ENCODE results near the gene ROBO2.

Gene ROBO2

GRCh38 chr3:77320514-77320913 lies 280.6 kb downstream of the ROBO2 start:
- Histone ChIP-seq H3K36me3 (ENCODE audit: control insufficient read depth, insufficient read depth, low read length) (no peaks in the 10 kb centered on the region), H3K4me1 (ENCODE audit: control insufficient read depth, insufficient read depth, low read length) (peaks cover 3% of the 10 kb centered on the region), H3K4me3 (ENCODE audit: low read depth, low read length) (no peak overlapping the region), H3K9ac (ENCODE audit: low read depth, low read length) (no peak overlapping the region), H3K9me3 (ENCODE audit: control insufficient read depth, insufficient read depth, low read length) (no peaks in the 10 kb centered on the region), H3K27me3 (ENCODE audit: control insufficient read depth, insufficient read depth, low read length) (no peaks in the 10 kb centered on the region)

- H3K9ac ChIP-seq (ENCODE audit: low read depth, low read length), result no peak overlapping the region
- H3K36me3 ChIP-seq (ENCODE audit: control insufficient read depth, insufficient read depth, low read length), result no peaks in the 10 kb centered on the region
- H3K9me3 ChIP-seq (ENCODE audit: control insufficient read depth, insufficient read depth, low read length), result no peaks in the 10 kb centered on the region
- no peaks in the 10 kb centered on the region for H3K27me3 ChIP-seq (ENCODE audit: control insufficient read depth, insufficient read depth, low read length)
- no peak overlapping the region for H3K4me3 ChIP-seq (ENCODE audit: low read depth, low read length)
- H3K4me1 ChIP-seq (ENCODE audit: control insufficient read depth, insufficient read depth, low read length), result peaks cover 3% of the 10 kb centered on the region
Measured at GRCh38 chr3:77321646-77322045, 281.7 kb downstream of the ROBO2 start.

DNA sequence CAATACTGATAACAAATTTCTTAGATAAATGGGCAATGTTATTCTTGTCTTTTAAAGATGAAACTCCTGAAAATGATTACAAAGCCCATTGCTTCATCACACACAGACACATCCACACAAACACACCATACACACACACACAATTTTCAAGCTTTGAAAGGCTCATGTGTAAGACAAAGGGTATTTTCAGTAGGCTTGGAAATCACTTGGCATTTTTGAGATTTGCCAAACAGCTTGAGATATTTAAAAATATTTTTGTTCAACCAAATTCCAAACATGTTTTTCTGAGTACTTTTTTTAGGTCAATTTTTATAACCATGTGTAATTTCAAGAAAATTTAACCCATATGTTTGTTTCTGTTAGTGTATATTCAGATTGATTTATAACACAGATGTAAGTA lies 283.7 kb downstream of the ROBO2 start:
- no peak overlapping the region for H3K9ac ChIP-seq (ENCODE audit: low read depth, low read length)
- H3K4me1 ChIP-seq (ENCODE audit: control insufficient read depth, insufficient read depth, low read length), result peaks cover 3% of the 10 kb centered on the region
- no peaks in the 10 kb centered on the region for H3K27me3 ChIP-seq (ENCODE audit: control insufficient read depth, insufficient read depth, low read length)
- H3K36me3 ChIP-seq (ENCODE audit: control insufficient read depth, insufficient read depth, low read length), result no peaks in the 10 kb centered on the region
- no peaks in the 10 kb centered on the region for H3K9me3 ChIP-seq (ENCODE audit: control insufficient read depth, insufficient read depth, low read length)
- no peak overlapping the region for H3K4me3 ChIP-seq (ENCODE audit: low read depth, low read length)

DNA sequence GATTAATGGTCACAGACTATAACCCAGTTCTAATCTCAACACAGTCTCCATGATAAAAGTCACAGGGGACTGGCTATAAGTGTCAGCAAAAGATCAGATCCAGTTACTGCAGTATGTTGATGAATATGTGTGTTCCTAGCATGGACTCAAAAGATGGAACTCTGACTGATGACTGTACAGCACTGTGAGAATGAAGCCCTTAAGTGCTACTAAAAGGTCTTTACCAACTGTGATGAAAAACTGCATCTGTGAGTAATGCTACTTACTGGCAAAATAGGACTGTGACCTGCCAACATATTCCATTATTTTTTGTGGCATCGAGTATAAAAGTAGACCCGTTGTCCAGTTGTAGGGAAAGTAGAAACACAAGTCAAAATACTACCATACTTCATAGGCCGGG lies 284.2 kb downstream of the ROBO2 start:
- Histone ChIP-seq H3K9me3 (ENCODE audit: control insufficient read depth, insufficient read depth, low read length) (no peaks in the 10 kb centered on the region), H3K4me3 (ENCODE audit: low read depth, low read length) (no peak overlapping the region), H3K9ac (ENCODE audit: low read depth, low read length) (no peak overlapping the region), H3K27me3 (ENCODE audit: control insufficient read depth, insufficient read depth, low read length) (no peaks in the 10 kb centered on the region), H3K36me3 (ENCODE audit: control insufficient read depth, insufficient read depth, low read length) (no peaks in the 10 kb centered on the region), H3K4me1 (ENCODE audit: control insufficient read depth, insufficient read depth, low read length) (peaks cover 3% of the 10 kb centered on the region)

- no peaks in the 10 kb centered on the region for H3K36me3 ChIP-seq (ENCODE audit: control insufficient read depth, insufficient read depth, low read length)
- no peak overlapping the region for H3K9ac ChIP-seq (ENCODE audit: low read depth, low read length)
- H3K4me3 ChIP-seq (ENCODE audit: low read depth, low read length), result no peak overlapping the region
- H3K9me3 ChIP-seq (ENCODE audit: control insufficient read depth, insufficient read depth, low read length), result no peaks in the 10 kb centered on the region
- H3K4me1 ChIP-seq (ENCODE audit: control insufficient read depth, insufficient read depth, low read length), result peaks cover under 1% of the 10 kb centered on the region
- no peaks in the 10 kb centered on the region for H3K27me3 ChIP-seq (ENCODE audit: control insufficient read depth, insufficient read depth, low read length)
Measured at GRCh38 chr3:77325280-77325679, 285.4 kb downstream of the ROBO2 start.

DNA sequence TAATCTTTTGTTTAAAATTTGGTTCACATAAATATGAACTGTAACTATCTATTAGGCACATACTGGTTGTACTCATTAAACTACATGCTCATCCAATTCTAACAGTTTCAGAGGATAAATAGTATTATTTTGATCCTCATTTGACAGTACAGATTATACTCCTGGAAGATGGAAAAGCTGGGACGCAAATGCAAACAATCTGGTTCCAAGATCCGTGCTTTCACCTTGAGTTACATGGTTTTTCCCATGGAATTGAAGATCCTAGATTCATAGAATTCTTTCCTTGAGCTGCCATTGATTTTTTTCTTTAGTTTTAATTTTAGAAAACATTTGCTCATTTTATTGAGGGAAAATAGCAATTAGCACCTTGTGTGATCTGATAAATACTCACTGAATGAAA lies 285.8 kb downstream of the ROBO2 start:
- Histone ChIP-seq H3K9me3 (ENCODE audit: control insufficient read depth, insufficient read depth, low read length) (no peaks in the 10 kb centered on the region), H3K4me1 (ENCODE audit: control insufficient read depth, insufficient read depth, low read length) (no peaks in the 10 kb centered on the region), H3K9ac (ENCODE audit: low read depth, low read length) (no peak overlapping the region), H3K36me3 (ENCODE audit: control insufficient read depth, insufficient read depth, low read length) (no peaks in the 10 kb centered on the region), H3K4me3 (ENCODE audit: low read depth, low read length) (no peak overlapping the region), H3K27me3 (ENCODE audit: control insufficient read depth, insufficient read depth, low read length) (no peaks in the 10 kb centered on the region)

- no peak overlapping the region for H3K9ac ChIP-seq (ENCODE audit: low read depth, low read length)
- H3K4me1 ChIP-seq (ENCODE audit: control insufficient read depth, insufficient read depth, low read length), result no peaks in the 10 kb centered on the region
- H3K4me3 ChIP-seq (ENCODE audit: low read depth, low read length), result no peak overlapping the region
- no peaks in the 10 kb centered on the region for H3K9me3 ChIP-seq (ENCODE audit: control insufficient read depth, insufficient read depth, low read length)
- no peaks in the 10 kb centered on the region for H3K27me3 ChIP-seq (ENCODE audit: control insufficient read depth, insufficient read depth, low read length)
- H3K36me3 ChIP-seq (ENCODE audit: control insufficient read depth, insufficient read depth, low read length), result no peaks in the 10 kb centered on the region
Measured at GRCh38 chr3:77326586-77326985, 286.7 kb downstream of the ROBO2 start.

- Histone ChIP-seq H3K27me3 (ENCODE audit: control insufficient read depth, insufficient read depth, low read length) (no peaks in the 10 kb centered on the region), H3K4me3 (ENCODE audit: low read depth, low read length) (no peak overlapping the region), H3K36me3 (ENCODE audit: control insufficient read depth, insufficient read depth, low read length) (no peaks in the 10 kb centered on the region), H3K9me3 (ENCODE audit: control insufficient read depth, insufficient read depth, low read length) (no peaks in the 10 kb centered on the region), H3K4me1 (ENCODE audit: control insufficient read depth, insufficient read depth, low read length) (no peaks in the 10 kb centered on the region), H3K9ac (ENCODE audit: low read depth, low read length) (no peak overlapping the region)
Measured at GRCh38 chr3:77328690-77329089, 288.8 kb downstream of the ROBO2 start.

- Histone ChIP-seq H3K4me3 (ENCODE audit: low read depth, low read length) (no peak overlapping the region), H3K27me3 (ENCODE audit: control insufficient read depth, insufficient read depth, low read length) (no peaks in the 10 kb centered on the region), H3K4me1 (ENCODE audit: control insufficient read depth, insufficient read depth, low read length) (no peaks in the 10 kb centered on the region), H3K9ac (ENCODE audit: low read depth, low read length) (no peak overlapping the region), H3K36me3 (ENCODE audit: control insufficient read depth, insufficient read depth, low read length) (no peaks in the 10 kb centered on the region), H3K9me3 (ENCODE audit: control insufficient read depth, insufficient read depth, low read length) (no peaks in the 10 kb centered on the region)
Measured at GRCh38 chr3:77329116-77329515, 289.2 kb downstream of the ROBO2 start.

- Histone ChIP-seq H3K9ac (ENCODE audit: low read depth, low read length) (no peak overlapping the region), H3K36me3 (ENCODE audit: control insufficient read depth, insufficient read depth, low read length) (no peaks in the 10 kb centered on the region), H3K4me3 (ENCODE audit: low read depth, low read length) (no peak overlapping the region), H3K9me3 (ENCODE audit: control insufficient read depth, insufficient read depth, low read length) (no peaks in the 10 kb centered on the region), H3K27me3 (ENCODE audit: control insufficient read depth, insufficient read depth, low read length) (no peaks in the 10 kb centered on the region), H3K4me1 (ENCODE audit: control insufficient read depth, insufficient read depth, low read length) (no peaks in the 10 kb centered on the region)
Measured at GRCh38 chr3:77338195-77338594, 298.3 kb downstream of the ROBO2 start.

DNA sequence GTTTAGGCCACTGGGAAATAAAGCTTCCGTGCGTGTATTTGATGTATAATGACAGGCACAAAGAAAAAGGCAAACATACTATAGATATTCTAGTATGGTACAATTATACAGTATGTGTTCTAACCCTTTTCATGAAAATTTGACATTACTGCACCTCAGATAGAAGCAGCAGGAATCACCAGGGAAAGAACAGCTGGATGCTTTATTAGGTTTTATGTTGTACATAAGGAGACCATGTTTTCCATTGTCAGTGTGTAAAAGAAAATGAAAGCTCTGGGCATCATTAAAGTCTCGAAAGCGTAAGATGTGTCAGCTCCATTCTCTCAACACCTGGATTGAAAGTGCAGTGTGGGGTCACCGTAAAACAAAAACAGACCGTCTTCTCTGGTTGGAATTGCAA lies 302.1 kb downstream of the ROBO2 start:
- no peaks in the 10 kb centered on the region for H3K4me1 ChIP-seq (ENCODE audit: control insufficient read depth, insufficient read depth, low read length)
- H3K9me3 ChIP-seq (ENCODE audit: control insufficient read depth, insufficient read depth, low read length), result no peaks in the 10 kb centered on the region
- H3K9ac ChIP-seq (ENCODE audit: low read depth, low read length), result no peak overlapping the region
- no peaks in the 10 kb centered on the region for H3K36me3 ChIP-seq (ENCODE audit: control insufficient read depth, insufficient read depth, low read length)
- H3K27me3 ChIP-seq (ENCODE audit: control insufficient read depth, insufficient read depth, low read length), result no peaks in the 10 kb centered on the region
- H3K4me3 ChIP-seq (ENCODE audit: low read depth, low read length), result no peak overlapping the region

DNA sequence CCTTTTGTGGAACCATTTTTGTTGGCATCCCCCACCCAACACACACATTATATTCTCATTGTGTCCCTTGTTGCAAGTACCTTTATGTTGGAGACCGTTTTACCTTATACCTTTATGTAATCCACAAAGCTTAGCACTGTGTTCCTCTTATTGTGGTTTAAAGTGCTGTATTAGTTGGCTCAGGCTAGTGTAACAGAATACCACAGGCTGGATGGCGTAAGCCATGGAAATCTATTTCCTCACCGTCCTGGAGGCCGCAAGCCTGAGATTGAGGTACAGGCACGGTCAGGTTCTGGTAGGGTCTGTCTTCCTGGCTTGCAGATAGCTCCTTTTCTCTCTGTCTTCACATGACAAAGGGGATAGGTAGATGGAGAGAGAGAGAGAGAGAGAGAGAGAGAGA lies 302.8 kb downstream of the ROBO2 start:
- Histone ChIP-seq H3K36me3 (ENCODE audit: control insufficient read depth, insufficient read depth, low read length) (no peaks in the 10 kb centered on the region), H3K27me3 (ENCODE audit: control insufficient read depth, insufficient read depth, low read length) (no peaks in the 10 kb centered on the region)

DNA sequence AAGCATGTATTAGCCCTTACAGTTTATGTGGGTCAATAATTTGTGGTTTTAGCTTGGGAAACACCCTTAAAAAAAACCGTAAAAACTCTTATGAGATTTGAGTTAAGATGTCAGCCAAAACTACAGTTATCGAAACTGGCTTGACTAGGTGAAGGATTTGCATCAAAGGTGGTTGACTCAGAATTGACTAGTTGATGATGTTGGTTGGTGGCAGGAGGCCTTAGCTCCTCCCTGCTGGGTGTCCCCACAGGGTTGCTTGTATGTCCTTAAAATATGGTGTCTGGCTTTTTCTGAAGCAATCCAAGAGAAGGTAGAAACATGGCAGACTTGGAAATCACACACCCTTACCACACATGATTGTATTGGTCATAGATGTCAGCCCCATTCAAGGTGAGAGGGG lies 305.1 kb downstream of the ROBO2 start:
- H3K4me1 ChIP-seq (ENCODE audit: control insufficient read depth, insufficient read depth, low read length), result peaks cover 11% of the 10 kb centered on the region
- no peaks in the 10 kb centered on the region for H3K36me3 ChIP-seq (ENCODE audit: control insufficient read depth, insufficient read depth, low read length)
- H3K27me3 ChIP-seq (ENCODE audit: control insufficient read depth, insufficient read depth, low read length), result no peaks in the 10 kb centered on the region
- no peak overlapping the region for H3K9ac ChIP-seq (ENCODE audit: low read depth, low read length)
- no peaks in the 10 kb centered on the region for H3K9me3 ChIP-seq (ENCODE audit: control insufficient read depth, insufficient read depth, low read length)
- no peak overlapping the region for H3K4me3 ChIP-seq (ENCODE audit: low read depth, low read length)

More for the DNA sequence above, 302.8 kb downstream of the ROBO2 start:
- no peak overlapping the region for H3K9ac ChIP-seq (ENCODE audit: low read depth, low read length)
- no peak overlapping the region for H3K4me3 ChIP-seq (ENCODE audit: low read depth, low read length)
- H3K9me3 ChIP-seq (ENCODE audit: control insufficient read depth, insufficient read depth, low read length), result no peaks in the 10 kb centered on the region
- no peaks in the 10 kb centered on the region for H3K4me1 ChIP-seq (ENCODE audit: control insufficient read depth, insufficient read depth, low read length)

All from iPS-15b (cell line).